H9 (cell line): ENCODE data around the gene PTTG1IP. TPM values are rescaled to one million over a fixed set of nuclear protein-coding genes. Genes with fewer than 3 reads are reported as not detected.

Experiments used
- DNase-seq: peaks from one replicate; pipeline ENCODE4 v3.0.0-alpha.2; 2017
- H2AFZ ChIP-seq: one replicate; pipeline ENCODE4 v1.6.1; 2013; ENCODE audit warnings: mild to moderate bottlenecking, low read length, control low read depth, moderate library complexity
- H2AK5ac ChIP-seq: 2 replicates; pipeline ENCODE4 v1.6.1; 2013; ENCODE audit warnings: low read length, control low read depth, mixed read lengths; ENCODE audit not compliant: insufficient read length
- H2BK120ac ChIP-seq: one replicate; pipeline ENCODE4 v1.6.1; 2013; ENCODE audit warnings: low read depth, mild to moderate bottlenecking, low read length, control low read depth, inconsistent platforms; ENCODE audit not compliant: poor library complexity, severe bottlenecking
- H2BK12ac ChIP-seq: 2 replicates; pipeline ENCODE4 v1.6.1; 2013; ENCODE audit warnings: low read length, control low read depth, mixed read lengths, low read depth; ENCODE audit not compliant: insufficient read length
- H2BK15ac ChIP-seq: 2 replicates; pipeline ENCODE4 v1.6.1; 2013; ENCODE audit warnings: low read depth, low read length, control low read depth
- H2BK20ac ChIP-seq: one replicate; pipeline ENCODE4 v1.6.1; 2013; ENCODE audit warnings: low read depth, mild to moderate bottlenecking, low read length, control low read depth, inconsistent platforms; ENCODE audit not compliant: poor library complexity, severe bottlenecking
- H2BK5ac ChIP-seq: 2 replicates; pipeline ENCODE4 v1.6.1; 2013; ENCODE audit warnings: low read length, control low read depth, mixed read lengths; ENCODE audit not compliant: insufficient read length
- H3K14ac ChIP-seq: 2 replicates; pipeline ENCODE4 v1.6.1; 2013; ENCODE audit warnings: low read length, control low read depth; ENCODE audit not compliant: insufficient read depth
- H3K18ac ChIP-seq: 2 replicates; pipeline ENCODE4 v1.6.1; 2013; ENCODE audit warnings: low read depth, mild to moderate bottlenecking, mixed read lengths, low read length, control low read depth; ENCODE audit not compliant: insufficient read length
- H3K23ac ChIP-seq: 2 replicates; pipeline ENCODE4 v1.6.1; 2013; ENCODE audit warnings: low read length, control low read depth, mixed read lengths, low read depth; ENCODE audit not compliant: insufficient read length
- H3K23me2 ChIP-seq: 2 replicates; pipeline ENCODE4 v1.6.1; 2013; ENCODE audit warnings: low read depth, mild to moderate bottlenecking, mixed read lengths, low read length, control low read depth; ENCODE audit not compliant: insufficient read length, poor library complexity, severe bottlenecking
- H3K27ac ChIP-seq: 2 replicates; pipeline ENCODE4 v1.5.1; 2013; ENCODE audit warnings: low read length, control low read depth, mixed read lengths, low read depth; ENCODE audit not compliant: insufficient read length
- H3K27me3 ChIP-seq: 2 replicates; pipeline ENCODE4 v1.6.1; 2013; ENCODE audit warnings: low read length, control low read depth, inconsistent platforms; ENCODE audit not compliant: insufficient read depth
- H3K4ac ChIP-seq: 2 replicates; pipeline ENCODE4 v1.6.1; 2013; ENCODE audit warnings: low read depth, mild to moderate bottlenecking, control low read depth, inconsistent platforms, low read length, moderate library complexity
- H3K4me1 ChIP-seq: 2 replicates; pipeline ENCODE4 v1.6.1; 2013; ENCODE audit warnings: low read length, control low read depth, inconsistent platforms; ENCODE audit not compliant: insufficient read depth
- H3K4me2 ChIP-seq: 2 replicates; pipeline ENCODE4 v1.6.1; 2013; ENCODE audit warnings: low read length, control low read depth, mixed read lengths; ENCODE audit not compliant: insufficient read length, insufficient read depth
- H3K56ac ChIP-seq: 2 replicates; pipeline ENCODE4 v1.6.1; 2013; ENCODE audit warnings: low read depth, mild to moderate bottlenecking, mixed read lengths, low read length, control low read depth; ENCODE audit not compliant: insufficient read length
- H3K79me1 ChIP-seq: 2 replicates; pipeline ENCODE4 v1.6.1; 2013; ENCODE audit warnings: low read depth, mild to moderate bottlenecking, moderate library complexity, low read length, control low read depth, inconsistent platforms; ENCODE audit not compliant: insufficient read depth, poor library complexity, severe bottlenecking
- H3K79me2 ChIP-seq: 2 replicates; pipeline ENCODE4 v1.6.1; 2013; ENCODE audit warnings: low read length, control low read depth, inconsistent platforms; ENCODE audit not compliant: insufficient read depth
- H3K9ac ChIP-seq: 2 replicates; pipeline ENCODE4 v1.6.1; 2013; ENCODE audit warnings: low read length, control low read depth, mixed read lengths; ENCODE audit not compliant: insufficient read length; ENCODE audit errors: extremely low read depth
- H3K9me3 ChIP-seq: one replicate; pipeline ENCODE4 v1.6.1; 2013; ENCODE audit warnings: low read depth, low read length, inconsistent platforms; ENCODE audit not compliant: control insufficient read depth
- H3T11ph ChIP-seq: one replicate; pipeline ENCODE4 v1.6.1; 2013; ENCODE audit warnings: mild to moderate bottlenecking, low read length, control low read depth, inconsistent platforms
- H4K20me1 ChIP-seq: one replicate; pipeline ENCODE4 v1.6.1; 2013; ENCODE audit not compliant: control insufficient read depth, insufficient read length, insufficient read depth
- H4K5ac ChIP-seq: 2 replicates; pipeline ENCODE4 v1.6.1; 2013; ENCODE audit warnings: low read depth, mild to moderate bottlenecking, mixed read lengths, low read length, control low read depth; ENCODE audit not compliant: insufficient read length
- H4K8ac ChIP-seq: replicated peaks from 2 replicates; pipeline ENCODE4 v1.6.1; 2013; ENCODE audit warnings: low read length, control low read depth, mixed read lengths, low read depth; ENCODE audit not compliant: insufficient read length
- H4K91ac ChIP-seq: 2 replicates; pipeline ENCODE4 v1.6.1; 2013; ENCODE audit warnings: low read depth, mild to moderate bottlenecking, moderate library complexity, mixed read lengths, low read length, control low read depth; ENCODE audit not compliant: insufficient read length
- H3K27ac Mint-ChIP-seq, 3 experiments: 2 replicates in 2 of 3; 3 replicates in 1 of 3; pipeline ENCODE4 v1.8.0; 2020 to 2021; ENCODE audit warnings: mixed read lengths in 3 of 3, mild to moderate bottlenecking in 1 of 3, moderate library complexity in 1 of 3
- H3K27me3 Mint-ChIP-seq: 2 replicates; pipeline ENCODE4 v1.8.0; 2021; ENCODE audit warnings: low read depth, mild to moderate bottlenecking, moderate library complexity, mixed read lengths
- H3K36me3 Mint-ChIP-seq, 3 experiments: 2 replicates in 2 of 3; 3 replicates in 1 of 3; pipeline ENCODE4 v1.8.0; 2020 to 2021; ENCODE audit warnings: low read depth in 3 of 3, mixed read lengths in 3 of 3; ENCODE audit not compliant: insufficient read depth in 1 of 3
- H3K4me1 Mint-ChIP-seq, 2 experiments: 2 replicates each; pipeline ENCODE4 v1.8.0; 2020; ENCODE audit warnings: mixed read lengths in 2 of 2
- H3K4me3 Mint-ChIP-seq, 2 experiments: 2 replicates in 1 of 2; 3 replicates in 1 of 2; pipeline ENCODE4 v1.8.0; 2020 to 2021; ENCODE audit warnings: mild to moderate bottlenecking in 2 of 2, mixed read lengths in 2 of 2, moderate library complexity in 1 of 2
- H3K9me3 Mint-ChIP-seq, 2 experiments: 2 replicates in 1 of 2; 3 replicates in 1 of 2; pipeline ENCODE4 v1.8.0; 2020; ENCODE audit warnings: mild to moderate bottlenecking in 2 of 2, mixed read lengths in 2 of 2, moderate library complexity in 1 of 2
- WGBS: extraction: QIAGEN DNeasy Blood & Tissue Kit; methylation state at CpG from one replicate; pipeline ENCODE4 v1.1.7; 2013; ENCODE audit warnings: missing lambda C conversion rate, low lambda C conversion rate, mixed read lengths; ENCODE audit not compliant: insufficient read length; ENCODE audit errors: extremely low coverage; 5-methylcytosine and 5-hydroxymethylcytosine counted together
- total RNA-seq: library from RNA; stranded (reverse); gene quantifications from 2 replicates; pipeline ENCODE4 v1.2.1, GENCODE V29; 2021
- TF ChIP-seq, protein P1 (sequence below): fragments of 200-600 bp; sonication (generic); conservative IDR thresholded peaks from 3 replicates; pipeline ENCODE4 v1.8.0; 2021; ENCODE audit warnings: antibody characterized with exemption, mild to moderate bottlenecking

Gene PTTG1IP
- total RNA-seq, 1 experiment from 2014 or later, result 107 TPM

DNA sequence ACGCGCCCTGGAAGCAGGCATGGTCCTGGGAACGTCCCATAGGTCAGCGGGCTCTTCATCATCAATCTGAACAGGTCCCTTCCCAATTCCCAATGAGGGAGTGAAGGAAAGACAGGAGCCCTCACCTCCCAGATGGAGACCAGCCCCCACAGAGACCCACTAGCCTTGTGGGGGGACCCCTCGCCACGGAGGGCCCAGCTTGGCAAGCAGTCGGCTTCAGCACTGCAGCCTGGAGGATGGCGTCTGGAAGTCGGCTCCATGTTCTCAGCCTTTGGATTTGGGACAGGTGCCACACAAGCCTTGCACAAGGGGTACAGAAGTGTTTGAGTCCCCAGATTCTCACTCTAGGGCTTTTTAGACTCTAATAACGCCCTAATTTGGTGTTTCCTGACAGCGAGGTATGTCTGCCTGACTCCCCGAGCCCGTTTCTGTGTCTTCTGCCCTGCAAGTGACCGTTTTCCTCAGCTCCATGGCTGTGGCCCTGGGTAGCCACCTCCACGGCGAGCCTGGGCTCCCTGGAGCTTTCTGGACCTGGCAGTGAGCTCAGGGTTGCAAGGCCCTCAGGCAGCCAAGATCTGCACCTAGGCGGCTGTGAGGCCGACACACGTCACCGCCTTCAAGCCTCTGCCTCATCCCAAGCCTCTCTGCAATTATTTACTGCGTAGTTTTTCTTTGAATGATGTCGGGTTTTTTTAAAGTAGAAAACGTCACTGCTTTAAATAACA is 30.6 kb downstream of the PTTG1IP start:
- Histone ChIP-seq H3K4me2 (no peak overlapping the region), H3K4ac (no peak overlapping the region), H4K5ac (no peak overlapping the region), H3K27ac (no peak overlapping the region), H3K9me3 (no peaks in the 10 kb centered on the region), H2BK120ac (no peak overlapping the region), H2AFZ (no peak overlapping the region), H2BK12ac (no peak overlapping the region), H3K14ac (no peak overlapping the region), H3K23me2 (no peaks in the 10 kb centered on the region), H3K56ac (no peak overlapping the region), H3K9ac (no peak overlapping the region), H4K8ac (no peak overlapping the region), H3K79me2 (no peaks in the 10 kb centered on the region), H2BK5ac (no peak overlapping the region), H4K20me1 (no peaks in the 10 kb centered on the region), H3K4me1 (0 out of 2 replicates have a peak, but pooled peaks cover 2% of the 10 kb centered on the region), H2BK15ac (no peak overlapping the region), H2BK20ac (no peak overlapping the region), H3K18ac (no peak overlapping the region), H3K23ac (no peak overlapping the region), H4K91ac (no peak overlapping the region), H3T11ph (no peak overlapping the region), H3K27me3 (no peaks in the 10 kb centered on the region), H3K79me1 (no peaks in the 10 kb centered on the region), H2AK5ac (no peak overlapping the region)
- Mint-ChIP-seq H3K4me1 (peaks cover 13 to 21% of the 10 kb centered on the region in 2 experiments), H3K9me3 (no peaks in the 10 kb centered on the region), H3K36me3 (no peaks in the 10 kb centered on the region), H3K4me3 (no peak overlapping the region), H3K27ac (no peak overlapping the region), H3K27me3 (peaks cover 3% of the 10 kb centered on the region; the same call in 1 of the 2 replicates)
- WGBS, result no CpG with 5 or more reads among the region's 23 CpGs
- TF ChIP-seq, protein P1, sequence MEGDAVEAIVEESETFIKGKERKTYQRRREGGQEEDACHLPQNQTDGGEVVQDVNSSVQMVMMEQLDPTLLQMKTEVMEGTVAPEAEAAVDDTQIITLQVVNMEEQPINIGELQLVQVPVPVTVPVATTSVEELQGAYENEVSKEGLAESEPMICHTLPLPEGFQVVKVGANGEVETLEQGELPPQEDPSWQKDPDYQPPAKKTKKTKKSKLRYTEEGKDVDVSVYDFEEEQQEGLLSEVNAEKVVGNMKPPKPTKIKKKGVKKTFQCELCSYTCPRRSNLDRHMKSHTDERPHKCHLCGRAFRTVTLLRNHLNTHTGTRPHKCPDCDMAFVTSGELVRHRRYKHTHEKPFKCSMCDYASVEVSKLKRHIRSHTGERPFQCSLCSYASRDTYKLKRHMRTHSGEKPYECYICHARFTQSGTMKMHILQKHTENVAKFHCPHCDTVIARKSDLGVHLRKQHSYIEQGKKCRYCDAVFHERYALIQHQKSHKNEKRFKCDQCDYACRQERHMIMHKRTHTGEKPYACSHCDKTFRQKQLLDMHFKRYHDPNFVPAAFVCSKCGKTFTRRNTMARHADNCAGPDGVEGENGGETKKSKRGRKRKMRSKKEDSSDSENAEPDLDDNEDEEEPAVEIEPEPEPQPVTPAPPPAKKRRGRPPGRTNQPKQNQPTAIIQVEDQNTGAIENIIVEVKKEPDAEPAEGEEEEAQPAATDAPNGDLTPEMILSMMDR, result no peak
- DNase-seq, result no peak
